ENCODE measurements around the gene TRAF3IP1. TPM values are rescaled to one million over a fixed set of nuclear protein-coding genes. Genes with fewer than 3 reads are reported as not detected.

Gene TRAF3IP1
- total and polyA plus RNA-seq, 3 donors from 2014 or later: 22.1 to 40.9 (median 38.0) TPM

DNA sequence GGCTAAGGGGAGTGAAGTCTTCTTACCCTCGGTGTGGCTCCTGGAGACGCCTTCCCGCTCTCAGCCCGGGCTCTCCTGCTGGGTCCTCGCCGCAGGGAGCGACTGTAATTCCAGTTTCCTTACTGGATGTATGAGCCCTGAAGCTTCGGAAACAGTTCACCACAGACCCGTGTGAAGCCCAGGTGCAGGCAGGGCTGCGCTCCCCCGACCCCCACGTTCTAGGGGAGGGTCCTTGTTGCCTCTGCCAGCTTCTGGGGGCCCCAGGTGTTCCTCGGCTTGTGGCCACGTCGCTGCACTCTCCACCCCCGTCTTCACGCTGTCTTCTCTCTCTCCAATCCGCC is 101.3 kb downstream of the TRAF3IP1 start:
- Histone ChIP-seq H3K4me3 (no peak overlapping the region), H3K27me3 (no peaks in the 10 kb centered on the region), H3K27ac (peak overlapping the region; percentile 6 to 68), H3K9me3 (no peaks in the 10 kb centered on the region), H3K36me3 (ENCODE audit: low read depth, missing control alignments) (no peaks in the 10 kb centered on the region), H3K4me1 (peaks cover 27% of the 10 kb centered on the region)
- WGBS, 2 donors: 71 to 78% methylated on average over 17 to 18 of the region's 18 CpGs
- DNase-seq: no peak
- TF ChIP-seq POLR2A (IDR thresholded peaks at IDR 0.05) (no peak), CTCF (IDR thresholded peaks at IDR 0.05) (no peak)
- intact Hi-C loops (cut with DNase I; ENCODE audit: low total_unique reads): no loop called here

GRCh38 chr2:238422285-238422684 is 102.0 kb downstream of the TRAF3IP1 start:
- Histone ChIP-seq H3K36me3 (ENCODE audit: low read depth, missing control alignments) (no peaks in the 10 kb centered on the region), H3K27me3 (no peaks in the 10 kb centered on the region), H3K4me1 (peaks cover 27% of the 10 kb centered on the region), H3K4me3 (no peak overlapping the region), H3K9me3 (no peaks in the 10 kb centered on the region), H3K27ac (no peak overlapping the region)
- intact Hi-C loops (cut with DNase I; ENCODE audit: low total_unique reads): no loop called here
- DNase-seq: no peak
- TF ChIP-seq CTCF (IDR thresholded peaks at IDR 0.05) (no peak), POLR2A (IDR thresholded peaks at IDR 0.05) (no peak)
- WGBS, 2 donors: 63% methylated on average over 9 to 10 of the region's 10 CpGs

GRCh38 chr2:238422940-238423339 is 102.6 kb downstream of the TRAF3IP1 start:
- DNase-seq: no peak
- no peak for TF ChIP-seq CTCF (IDR thresholded peaks at IDR 0.05)
- no peak for TF ChIP-seq POLR2A (IDR thresholded peaks at IDR 0.05)
- H3K27ac ChIP-seq: no peak overlapping the region
- no peak overlapping the region for H3K4me3 ChIP-seq
- H3K4me1 ChIP-seq: peaks cover 32% of the 10 kb centered on the region
- no peaks in the 10 kb centered on the region for H3K27me3 ChIP-seq
- intact Hi-C loops (cut with DNase I; ENCODE audit: low total_unique reads): no loop called here
- no peaks in the 10 kb centered on the region for H3K9me3 ChIP-seq
- no peaks in the 10 kb centered on the region for H3K36me3 ChIP-seq (ENCODE audit: low read depth, missing control alignments)
- WGBS, 2 donors: 75 to 98% methylated on average over 2 to 7 of the region's 7 CpGs

DNA sequence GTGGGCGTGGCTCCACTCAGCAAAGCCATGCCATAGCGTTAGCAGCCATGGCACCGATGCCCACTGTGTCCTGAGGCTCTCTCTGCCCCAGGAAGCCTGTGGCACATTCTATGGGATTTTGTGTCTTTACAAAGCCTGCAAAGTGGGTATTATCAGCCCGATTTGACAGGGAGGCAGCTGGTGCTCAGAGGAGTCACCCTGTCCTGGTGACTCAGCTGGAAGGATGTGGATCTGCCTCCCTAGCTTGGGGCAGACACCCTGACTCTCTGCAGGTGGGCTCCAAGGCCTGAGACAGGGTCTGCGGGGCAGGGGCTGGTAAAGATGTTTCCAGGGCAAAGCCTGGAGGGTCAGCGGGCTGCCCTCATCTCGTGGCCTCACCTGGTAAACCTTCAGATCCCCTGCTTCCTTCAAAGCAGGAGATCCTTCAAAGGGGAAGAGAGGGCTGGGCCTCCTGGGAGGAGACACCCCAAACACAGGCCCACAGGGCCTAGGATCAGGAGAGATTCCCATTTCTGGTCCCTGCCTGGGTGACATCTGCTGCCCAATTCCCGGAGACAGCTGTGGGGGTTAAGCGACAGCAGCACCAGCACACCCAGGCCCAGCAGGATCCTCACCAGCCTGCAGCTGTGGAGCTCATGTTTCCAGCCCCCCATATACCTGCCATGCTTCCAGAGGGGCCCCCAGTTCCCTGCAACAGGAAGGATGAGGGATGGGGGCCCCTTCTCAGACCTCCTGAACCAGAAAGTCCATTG is 103.4 kb downstream of the TRAF3IP1 start:
- no peak for DNase-seq
- Histone ChIP-seq H3K9me3 (no peaks in the 10 kb centered on the region), H3K4me1 (peaks cover 37% of the 10 kb centered on the region), H3K4me3 (no peak overlapping the region), H3K27me3 (no peaks in the 10 kb centered on the region), H3K27ac (no peak overlapping the region), H3K36me3 (ENCODE audit: low read depth, missing control alignments) (no peaks in the 10 kb centered on the region)
- WGBS, 2 donors: 86 to 94% methylated on average over 9 of the region's 9 CpGs
- TF ChIP-seq POLR2A (IDR thresholded peaks at IDR 0.05): no peak
- TF ChIP-seq CTCF (IDR thresholded peaks at IDR 0.05): no peak
- intact Hi-C loops (cut with DNase I; ENCODE audit: low total_unique reads): no loop called here

DNA sequence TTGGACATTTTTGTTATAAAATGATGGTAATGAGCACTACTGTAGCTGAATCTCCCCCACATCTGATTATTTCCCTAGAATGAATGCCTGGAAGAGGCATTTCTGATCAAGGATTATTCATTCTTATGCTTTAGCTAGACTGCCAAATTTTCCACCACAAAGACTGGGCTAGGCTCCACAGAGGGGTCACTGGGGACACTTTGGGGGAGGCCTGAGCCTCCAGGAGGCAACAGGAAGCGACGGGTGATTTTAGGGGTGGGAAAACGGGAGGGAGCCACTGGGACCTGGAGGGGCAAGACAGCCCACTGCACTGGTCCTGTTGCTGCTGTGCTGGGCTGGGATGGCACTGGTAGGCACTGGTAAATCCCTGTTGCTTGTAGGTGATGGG is 104.0 kb downstream of the TRAF3IP1 start:
- no peak for DNase-seq
- H3K27ac ChIP-seq: no peak overlapping the region
- H3K4me3 ChIP-seq: no peak overlapping the region
- H3K36me3 ChIP-seq (ENCODE audit: low read depth, missing control alignments): no peaks in the 10 kb centered on the region
- WGBS, 2 donors: 71 to 83% methylated on average over 3 of the region's 3 CpGs
- TF ChIP-seq CTCF (IDR thresholded peaks at IDR 0.05) (no peak), POLR2A (IDR thresholded peaks at IDR 0.05) (no peak)
- no peaks in the 10 kb centered on the region for H3K27me3 ChIP-seq
- intact Hi-C loops (cut with DNase I; ENCODE audit: low total_unique reads): no loop called here
- H3K4me1 ChIP-seq: peaks cover 37% of the 10 kb centered on the region
- no peaks in the 10 kb centered on the region for H3K9me3 ChIP-seq

Data from testis (tissue), 3 donors.